Renal pelvis (tissue), 4 donors: ENCODE measurements around the gene PCIF1. TPM values are rescaled to one million over a fixed set of nuclear protein-coding genes. Genes with fewer than 3 reads are reported as not detected.

Experiments used
- DNase-seq: peaks from one replicate; pipeline ENCODE4 v3.0.0-alpha.2; 2013
- polyA plus RNA-seq, 3 donors: library from polyadenylated mRNA; unstranded; fragments of 120-200 nt; gene quantifications; one replicate each; pipeline ENCODE4 v1.2.1, GENCODE V29; 2013; ENCODE audit not compliant: insufficient read length in 3 of 3

Gene PCIF1
- polyA plus RNA-seq, 3 donors = 46.1 to 56.9 (median 53.1) TPM

DNA sequence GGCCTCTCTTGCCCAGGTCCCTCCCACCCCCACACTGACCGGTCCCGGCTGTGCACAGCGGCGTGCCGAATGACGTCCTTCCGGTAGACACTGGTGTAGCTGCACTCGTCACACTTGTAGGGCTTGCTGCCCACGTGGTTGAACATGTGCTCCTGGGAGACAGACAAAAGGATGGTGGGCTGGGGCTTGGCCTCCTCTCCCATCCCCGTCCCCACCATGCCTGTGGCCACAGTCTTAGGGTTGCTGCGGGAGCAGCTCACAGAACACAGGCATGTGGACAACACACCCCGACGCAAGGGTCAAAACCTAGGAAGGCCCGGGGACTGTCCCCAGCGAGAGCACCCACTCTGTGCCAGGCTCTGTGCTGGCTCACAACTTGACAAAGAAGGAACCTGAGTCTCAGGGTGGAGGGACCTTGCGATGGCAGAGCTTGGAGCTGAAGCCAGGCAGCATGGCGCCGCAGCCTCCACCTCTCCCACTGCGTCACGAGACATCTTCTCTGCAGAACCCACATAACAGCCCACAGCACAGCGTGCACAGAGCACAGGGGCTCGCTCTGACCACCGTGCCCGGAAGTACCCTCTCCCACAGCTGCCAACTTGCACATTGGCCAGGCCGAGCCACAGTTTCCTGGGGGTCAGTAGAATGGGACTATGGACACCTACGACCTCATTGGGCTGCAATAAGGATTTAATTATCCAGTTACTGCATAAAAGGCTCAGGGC, 27.7 kb downstream of the PCIF1 start:
- DNase-seq = no peak

DNA sequence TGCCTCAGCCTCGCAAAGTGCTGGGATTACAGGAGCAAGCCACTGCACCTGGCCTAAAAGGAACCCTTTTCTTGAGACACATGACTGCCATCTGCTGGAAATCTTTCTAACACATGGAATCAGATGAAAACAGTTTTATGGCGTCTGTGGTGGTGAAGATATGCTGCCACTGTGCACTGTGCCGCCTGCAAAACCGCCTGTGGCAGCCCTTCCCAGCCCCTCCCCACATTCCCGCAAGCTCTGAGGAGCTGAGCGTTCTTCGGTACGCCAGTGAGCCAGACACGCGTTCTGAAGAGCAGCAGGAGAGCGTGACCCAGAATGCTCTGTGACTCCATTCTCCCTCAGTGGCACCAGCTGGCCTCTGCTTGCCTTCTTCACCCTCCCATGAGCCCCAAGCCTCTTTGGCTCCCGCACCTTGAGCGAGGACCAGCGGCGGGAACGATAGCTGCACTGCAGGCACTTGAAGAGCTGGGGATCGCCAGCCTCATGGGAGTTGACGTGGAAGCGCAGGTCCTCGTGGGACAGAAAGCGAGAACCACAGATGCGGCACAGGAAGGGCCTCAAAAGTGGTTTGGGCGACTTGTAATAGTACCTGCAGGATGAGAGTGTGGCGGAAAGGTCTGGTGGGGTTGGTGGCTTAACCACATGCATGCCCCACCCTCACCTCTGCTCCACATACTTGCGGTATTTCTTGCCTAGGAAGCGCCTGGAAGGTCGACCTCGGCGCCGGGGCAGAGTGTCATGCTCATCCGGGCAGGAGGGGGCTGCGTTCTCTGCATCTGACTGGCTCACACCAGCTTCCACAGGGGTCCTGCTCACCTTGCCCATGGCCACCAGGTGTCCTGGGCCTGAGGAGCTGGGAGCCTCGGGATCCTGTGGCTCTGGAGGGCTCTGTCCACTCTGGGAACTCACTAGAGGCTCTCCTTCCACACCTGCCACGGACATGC, 28.8 kb downstream of the PCIF1 start:
- peak; percentile 45 for DNase-seq

DNA sequence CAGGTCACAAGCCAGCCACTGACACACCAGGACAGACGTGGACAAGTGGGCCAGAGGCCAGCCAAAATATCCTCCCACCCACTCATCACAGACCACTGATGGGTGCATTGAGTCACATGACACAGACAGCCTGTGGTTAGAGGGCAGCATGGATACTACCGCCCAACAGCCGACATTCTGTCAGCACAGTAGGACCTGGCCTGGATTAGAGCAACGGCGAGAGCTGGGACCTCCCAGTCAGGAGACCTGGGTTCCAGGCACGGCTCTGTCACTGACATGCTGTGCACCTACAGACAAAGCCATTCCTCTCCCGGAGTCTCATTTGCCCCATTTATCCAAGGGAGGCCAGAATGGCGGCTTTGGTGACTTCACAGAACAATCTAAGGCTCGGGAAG, 29.5 kb downstream of the PCIF1 start:
- DNase-seq = no peak

DNA sequence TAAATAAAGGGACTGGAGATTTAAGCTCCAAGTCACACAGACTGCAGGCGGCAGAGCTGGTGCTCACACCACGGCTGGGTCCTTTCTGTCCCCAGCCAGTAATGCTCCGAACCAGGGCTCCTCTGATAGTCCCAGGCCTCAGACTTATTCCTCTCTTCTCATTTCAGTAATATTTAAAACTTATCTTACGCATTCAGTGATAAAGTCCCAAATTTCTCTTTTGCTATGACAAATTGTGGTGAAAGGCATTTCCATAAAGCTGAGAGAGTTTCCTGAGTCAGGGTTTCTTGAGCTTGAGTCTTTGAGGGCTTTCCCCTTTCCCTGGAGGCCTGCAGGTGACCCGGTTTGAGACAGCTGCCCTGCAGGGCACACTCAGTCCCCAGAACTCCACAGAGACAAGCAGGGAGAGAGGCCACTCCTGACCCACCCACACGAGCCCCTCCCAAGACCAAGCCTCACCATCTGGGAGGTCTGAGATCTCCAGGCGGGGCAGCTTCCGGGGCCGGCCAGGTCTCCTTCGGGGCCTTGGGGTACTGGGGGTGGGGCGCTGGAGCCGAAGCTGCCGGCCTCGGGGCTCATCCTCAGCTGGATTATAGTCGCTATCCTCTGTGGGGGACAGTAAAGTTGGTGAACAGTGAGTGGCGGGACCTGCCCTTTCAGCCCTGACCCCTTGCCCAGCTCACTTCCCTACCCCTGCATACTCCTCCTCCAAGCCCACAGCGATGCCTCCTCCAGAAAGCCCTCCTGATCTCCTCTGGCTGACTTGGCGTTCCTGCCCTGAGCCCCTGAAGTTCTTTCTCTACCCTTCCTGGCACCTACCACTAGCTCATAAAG, 30.9 kb downstream of the PCIF1 start:
- no peak for DNase-seq

DNA sequence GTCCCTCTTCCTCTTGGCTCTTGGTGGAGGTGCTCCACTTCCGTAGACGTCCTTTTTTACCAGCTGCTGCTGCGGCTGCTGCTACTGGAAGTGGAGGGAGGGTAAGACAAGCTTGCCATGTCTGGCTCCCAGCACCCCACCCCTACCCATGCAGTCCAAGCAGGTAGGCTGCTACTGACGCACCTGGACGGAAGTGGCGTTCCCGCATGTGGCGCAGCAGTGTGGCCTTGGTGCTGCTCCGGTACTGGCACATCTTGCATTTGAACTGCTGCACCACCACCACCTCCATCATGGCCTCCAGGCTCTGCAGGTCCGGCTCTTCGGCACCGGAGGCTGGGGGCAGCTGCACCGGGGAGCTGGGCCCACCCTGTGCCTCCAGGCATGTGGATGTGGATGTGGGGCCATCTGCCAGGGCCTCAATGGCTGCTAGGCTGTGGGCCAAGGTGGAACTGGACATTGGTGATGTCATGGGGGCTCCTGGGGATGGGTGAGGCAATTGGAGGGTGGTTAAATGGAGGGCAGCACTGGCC, 33.1 kb downstream of the PCIF1 start:
- DNase-seq = no peak

DNA sequence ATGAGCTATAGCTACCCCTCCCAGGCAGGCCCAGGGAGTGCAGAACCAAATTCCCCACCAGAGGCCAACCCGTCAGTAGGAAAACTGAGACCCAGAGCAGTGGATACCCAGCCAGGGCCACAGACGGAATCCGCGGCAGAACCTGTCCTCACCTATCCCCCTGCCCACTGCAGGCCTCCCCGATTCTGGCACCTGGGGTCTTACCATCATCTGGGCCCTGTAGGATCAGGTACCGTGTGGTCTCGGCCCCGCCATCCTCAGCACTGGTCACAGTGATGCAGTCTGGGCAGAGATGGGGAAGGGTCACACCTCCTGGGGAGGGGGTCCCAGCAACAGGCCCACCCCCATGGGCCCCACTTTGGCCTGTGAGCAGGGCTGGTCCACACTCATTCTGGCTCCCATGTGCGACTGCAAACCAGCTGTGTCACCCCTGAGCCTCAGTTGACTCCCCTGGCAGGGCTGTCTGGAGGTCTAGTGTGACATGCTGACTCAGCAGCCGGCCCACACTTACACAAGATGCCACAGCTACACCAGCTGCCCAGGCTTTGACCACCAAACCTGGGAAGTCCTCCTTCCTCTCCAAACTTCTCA, 33.7 kb downstream of the PCIF1 start:
- DNase-seq = no peak

DNA sequence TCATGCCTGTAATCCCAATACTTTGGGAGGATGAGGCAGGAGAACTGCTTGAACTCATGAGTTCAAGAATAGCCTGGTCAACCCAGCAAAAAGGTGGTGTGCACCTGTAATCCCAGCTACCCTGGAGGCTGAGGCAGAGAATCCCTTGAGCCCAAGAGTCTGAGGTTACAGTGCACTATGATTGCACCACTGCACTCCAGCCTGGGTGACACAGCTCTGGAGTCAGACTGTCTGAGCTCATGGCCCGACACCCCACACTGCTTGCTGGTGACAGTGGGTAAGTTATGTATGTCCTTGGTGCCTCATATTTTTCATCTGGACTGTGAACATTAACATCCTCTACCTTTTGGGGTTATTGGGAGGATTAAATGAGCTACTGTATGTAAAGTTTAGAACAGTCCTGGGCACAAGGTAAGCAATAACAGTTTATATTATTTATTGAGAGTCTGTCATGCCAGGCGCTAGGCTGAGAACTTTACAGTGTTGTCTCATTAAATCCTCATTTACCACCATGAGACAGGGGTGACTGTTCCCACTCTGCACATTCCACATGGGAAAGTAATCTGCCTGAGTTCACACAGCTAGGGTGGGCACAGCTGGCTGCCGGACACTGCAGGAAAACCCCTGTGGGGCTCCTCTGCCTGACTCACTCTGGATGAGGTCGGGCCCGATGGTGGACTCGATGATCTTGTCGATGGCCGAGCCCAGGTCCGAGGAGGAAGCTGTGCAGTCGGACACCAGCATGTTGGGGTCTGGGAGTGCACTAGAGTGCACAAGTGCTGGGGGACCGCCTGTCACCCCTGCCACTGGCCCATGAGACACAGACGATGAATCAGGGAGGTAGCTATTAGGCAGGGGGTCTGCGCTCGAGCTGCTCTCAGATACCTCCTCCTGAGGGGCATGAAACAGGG, 34.6 kb downstream of the PCIF1 start:
- DNase-seq = no peak

DNA sequence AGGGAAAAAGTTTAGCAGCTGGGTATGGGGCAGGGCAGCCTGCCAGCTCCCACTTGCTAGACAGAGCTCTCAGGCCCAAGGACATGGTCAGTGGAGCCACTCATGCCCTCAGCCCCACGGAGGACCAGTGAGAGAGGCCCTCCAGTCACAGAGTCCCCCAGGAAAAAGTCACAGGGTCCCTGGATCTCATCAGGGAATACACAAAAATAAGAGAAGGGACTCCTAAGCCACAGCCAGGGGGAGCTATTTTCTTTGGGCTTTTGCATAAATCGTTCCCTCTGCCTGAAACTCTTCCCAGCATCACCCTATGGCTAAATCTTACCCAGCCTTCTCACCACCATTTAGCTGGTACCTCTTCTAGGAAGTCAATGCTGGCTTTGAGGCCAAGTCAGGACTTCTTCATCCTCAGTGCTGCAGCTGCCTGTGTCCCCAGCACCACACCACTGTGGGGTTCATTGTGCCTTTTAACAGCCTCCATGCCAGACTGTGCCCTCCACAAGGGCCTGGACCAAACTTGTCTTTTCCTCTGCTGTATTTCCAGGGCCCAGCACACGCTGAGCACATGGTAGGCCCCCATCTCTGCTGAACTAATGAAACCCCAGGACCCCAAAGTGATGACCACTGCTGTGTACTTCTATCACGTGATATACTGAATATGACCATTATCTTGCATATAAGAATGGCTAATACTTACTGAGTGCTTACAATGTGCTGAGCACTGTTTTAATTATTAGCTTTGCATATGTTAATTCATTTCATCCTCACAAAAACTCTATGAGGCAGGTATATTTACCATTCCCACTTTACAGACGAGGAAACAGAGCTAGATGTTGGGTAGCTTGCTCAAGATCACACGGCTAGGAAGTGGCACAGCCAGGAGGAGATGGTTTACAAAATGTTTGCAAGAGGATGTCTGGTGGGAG, 35.5 kb downstream of the PCIF1 start:
- no peak for DNase-seq

DNA sequence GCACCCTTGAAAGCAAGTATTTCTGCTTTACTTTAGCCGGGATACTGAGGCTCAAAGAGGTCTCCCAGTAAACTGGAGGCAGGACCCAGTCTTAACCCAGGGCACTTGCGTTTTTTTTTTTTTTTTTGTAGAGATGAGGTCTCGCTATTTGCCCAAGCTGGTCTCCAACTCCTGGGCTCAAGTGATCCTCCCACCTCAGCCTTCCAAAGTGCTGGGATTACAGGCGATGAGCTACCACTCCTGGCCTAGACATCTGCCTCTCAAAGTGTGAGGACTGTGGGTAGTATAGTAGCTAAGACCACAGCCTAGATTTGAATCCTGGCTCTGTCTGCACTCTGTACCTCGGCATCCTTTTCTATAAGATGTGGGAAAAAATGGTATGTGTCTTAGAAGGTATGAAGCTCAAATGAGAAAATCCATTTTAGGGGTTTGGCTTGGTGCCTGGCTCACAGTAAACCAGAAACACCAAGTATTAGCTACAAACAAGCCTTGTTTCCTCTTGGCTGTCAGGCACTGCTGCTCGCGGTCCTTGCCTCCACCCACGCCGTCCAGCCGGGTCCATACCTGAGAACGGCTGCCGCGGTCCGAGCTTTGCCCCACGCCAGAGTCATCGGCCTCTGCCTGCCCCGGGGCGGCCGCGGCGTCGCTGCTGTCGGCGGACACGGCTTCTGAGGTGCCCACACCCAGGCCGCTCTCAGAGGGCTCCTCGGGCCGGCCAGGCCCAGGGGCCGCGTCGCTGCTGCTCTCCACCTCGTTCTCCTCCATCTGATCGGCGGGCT, 36.4 kb downstream of the PCIF1 start:
- DNase-seq = no peak

DNA sequence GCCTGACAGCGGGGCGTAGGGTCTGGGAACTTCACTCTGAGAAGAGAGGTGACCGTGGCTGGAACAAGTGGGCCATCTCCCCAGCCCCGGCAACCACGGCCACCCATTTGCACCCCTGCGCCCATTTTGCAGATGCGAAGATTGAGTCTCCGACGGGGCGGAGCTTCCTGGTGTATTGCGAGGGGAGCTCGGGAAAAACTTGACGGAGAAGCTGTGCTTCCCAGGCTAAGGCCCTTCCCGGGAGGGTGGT, 36.9 kb downstream of the PCIF1 start:
- no peak for DNase-seq

DNA sequence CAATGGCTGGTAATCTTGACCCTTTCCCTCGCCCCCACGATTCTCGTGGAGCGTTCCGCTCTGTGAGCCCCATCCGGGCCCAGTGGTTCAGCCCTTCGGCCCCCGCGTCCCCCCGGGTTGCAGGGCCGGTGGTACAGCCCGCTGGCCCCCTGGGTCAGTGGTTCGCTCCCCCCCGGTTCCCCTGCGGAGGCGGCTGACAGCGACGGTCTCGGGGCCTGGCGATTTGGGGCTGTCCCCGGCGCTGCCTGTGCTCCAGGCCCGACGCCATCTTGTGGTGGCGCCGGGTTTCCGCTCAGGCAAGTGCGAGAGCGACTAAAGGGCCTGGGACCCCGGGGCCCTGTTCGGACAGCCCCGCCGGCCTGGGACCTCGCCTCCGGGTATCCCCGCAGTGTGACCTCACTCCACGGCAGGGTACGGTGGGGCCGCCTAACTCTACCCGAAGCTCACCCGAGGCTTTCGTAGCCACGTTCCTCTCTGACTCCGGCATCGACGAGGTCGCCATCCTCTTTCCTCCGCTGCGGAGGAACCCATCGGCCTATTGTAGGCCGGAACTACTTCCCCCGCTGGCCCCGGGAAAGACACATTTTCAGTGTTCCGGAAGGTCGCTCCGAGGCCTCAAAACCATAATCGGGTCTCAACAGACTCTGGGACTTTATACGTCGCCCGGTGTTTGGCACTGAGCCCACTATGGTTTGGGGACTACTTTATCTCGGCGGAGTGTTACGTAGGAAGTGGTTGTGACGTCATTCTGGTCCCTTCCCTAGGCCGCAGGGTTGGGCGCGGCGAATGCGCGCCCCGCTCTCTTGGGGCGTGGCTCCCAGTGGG, 37.4 kb downstream of the PCIF1 start, which contains the start of gene ZNF335:
Gene ZNF335, minus strand, starts transcription at position 529 of the 825 bp plus-strand sequence. CDS start 793 bp downstream, outside the sequence.
- DNase-seq = peak; percentile 97

DNA sequence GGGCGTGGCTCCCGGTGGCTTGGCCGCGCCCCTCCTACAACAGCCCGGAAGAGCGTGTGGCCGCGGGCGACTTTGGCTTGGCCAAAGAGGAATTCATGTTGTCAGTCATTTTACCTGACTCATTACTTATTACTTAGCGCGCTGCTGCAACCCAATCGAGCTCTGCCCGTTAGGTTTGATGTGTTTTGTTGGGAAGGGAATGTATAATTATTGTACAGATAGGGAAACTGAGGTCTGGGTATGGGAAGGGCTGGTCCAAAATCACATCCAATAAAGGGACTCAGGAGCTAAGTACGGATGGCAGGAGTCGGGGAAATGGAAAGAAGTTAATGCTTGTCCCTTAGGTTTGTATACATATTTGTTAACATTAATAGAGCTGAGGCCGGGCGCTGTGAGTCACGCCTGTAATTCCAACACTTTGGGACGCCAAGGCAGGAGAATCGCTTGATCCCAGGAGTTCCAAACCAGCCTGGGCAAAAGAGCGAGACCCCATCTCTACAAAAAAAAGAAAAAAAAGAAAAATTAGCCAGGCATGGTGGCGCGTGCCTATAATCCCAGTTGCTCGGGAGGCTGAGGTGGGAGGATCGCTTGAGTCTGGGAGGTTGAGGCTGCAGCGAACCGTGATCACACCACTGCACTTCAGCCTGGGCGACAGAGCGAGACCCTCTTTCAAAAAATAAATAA, 38.2 kb downstream of the PCIF1 start:
- DNase-seq = no peak

DNA sequence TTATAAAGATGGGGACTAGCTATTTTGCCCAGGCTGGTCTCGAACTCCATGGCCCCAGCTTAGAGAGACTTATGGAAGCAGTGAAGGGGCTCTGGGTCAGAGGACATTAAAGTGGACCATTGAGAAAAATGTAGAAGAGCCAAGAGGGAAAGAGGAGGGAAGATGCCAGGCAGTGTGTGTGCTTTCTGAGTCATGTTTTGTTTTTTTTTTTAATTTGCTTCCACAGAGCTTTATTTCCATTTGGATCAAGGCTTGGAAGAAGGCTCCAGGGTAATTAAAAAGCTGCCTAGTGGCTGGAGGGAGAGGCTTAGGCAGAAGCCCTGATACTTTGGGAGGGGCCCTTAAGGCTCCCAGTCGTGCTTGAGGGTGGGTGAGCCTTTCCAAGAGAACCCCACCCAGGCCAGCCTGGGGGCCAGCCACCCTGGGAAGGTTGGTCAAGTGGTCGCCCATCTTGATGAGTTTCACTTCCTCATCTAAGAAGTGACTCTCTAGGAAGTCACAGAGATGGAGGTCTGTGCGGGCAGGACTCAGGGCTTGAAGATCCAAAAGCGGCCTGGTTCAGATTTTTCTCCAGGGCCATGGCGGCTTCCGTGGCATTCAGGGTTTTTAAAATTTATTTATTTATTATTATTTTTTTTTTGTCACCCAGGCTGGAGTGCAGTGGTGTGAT, 40.5 kb downstream of the PCIF1 start:
- no peak for DNase-seq

DNA sequence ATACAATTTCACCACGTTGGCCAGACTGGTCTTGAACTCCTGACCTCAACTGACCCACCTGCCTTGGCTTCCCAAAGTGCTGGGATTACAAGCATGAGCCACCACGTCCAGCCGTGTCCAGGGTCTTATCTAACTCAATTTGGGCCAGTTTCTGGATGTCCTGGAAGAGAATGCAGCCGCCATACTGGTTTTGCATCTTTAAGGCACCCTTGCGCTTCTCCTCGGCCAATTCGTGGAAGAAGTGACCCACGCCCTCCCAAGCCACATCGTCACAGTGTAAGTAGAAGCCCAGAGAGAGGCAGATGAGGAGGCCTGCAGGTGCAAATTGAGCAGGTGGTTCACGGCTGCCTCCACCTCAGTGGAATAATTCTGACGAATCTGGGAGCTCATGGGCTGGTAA, 41.2 kb downstream of the PCIF1 start:
- DNase-seq = no peak

DNA sequence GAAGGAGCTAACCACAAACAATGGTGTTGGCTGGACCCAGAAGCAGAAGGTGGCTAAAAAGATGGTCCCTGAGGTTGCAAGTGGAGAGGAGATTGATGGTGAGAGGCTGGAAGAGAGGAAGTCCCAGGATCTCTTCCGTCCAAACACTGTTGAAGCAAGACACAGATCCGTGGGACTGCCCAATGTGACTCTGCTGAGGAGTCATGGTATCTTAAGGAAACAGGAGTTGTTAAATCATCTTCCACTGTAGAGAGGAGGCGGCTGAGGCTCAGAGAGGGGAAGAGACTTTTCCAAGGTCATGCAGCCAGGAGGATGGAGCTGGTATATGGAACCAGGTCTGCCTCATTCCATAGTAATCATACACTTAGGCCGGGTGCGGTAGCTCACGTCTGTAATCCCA, 41.6 kb downstream of the PCIF1 start:
- DNase-seq = no peak

DNA sequence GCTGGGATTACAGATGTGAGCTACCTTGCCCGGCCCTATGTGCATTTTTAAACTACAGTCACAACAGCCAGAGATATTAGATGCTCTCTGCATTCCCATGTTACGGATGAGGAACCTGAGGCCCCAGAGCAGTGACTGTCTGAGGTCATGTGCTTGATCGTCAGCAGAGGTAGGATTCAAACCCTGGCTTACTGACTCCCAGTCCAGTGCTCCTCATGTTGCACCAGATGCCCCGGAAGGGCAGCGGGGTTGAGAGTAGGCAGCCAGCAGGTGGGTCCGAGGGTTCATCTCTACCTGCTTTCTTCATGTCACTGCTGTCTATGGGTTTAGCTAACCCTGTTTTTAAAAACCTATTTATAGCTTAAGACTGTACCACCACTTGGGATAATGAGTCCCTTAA, 46.8 kb downstream of the PCIF1 start:
- DNase-seq = no peak
